Thyroid gland (tissue), 4 donors: ENCODE results near the gene PLEKHN1. TPM values are rescaled to one million over a fixed set of nuclear protein-coding genes. Genes with fewer than 3 reads are reported as not detected.
"Not testable (repeated sequence)": the region's sequence is repeated elsewhere in the genome, so short reads cannot be mapped to it uniquely, and the experiment has no call there.

Source experiments
- DNase-seq, 2 donors: peaks; one replicate each; pipeline ENCODE4 v3.0.0-alpha.2; 2019
- H3K27ac ChIP-seq, 3 donors: fragments of 200-600 bp; sonication (generic); 1 replicate in 2 of 3; 2 replicates in 1 of 3; pipeline ENCODE4 v1.5.1; 2016 to 2019; ENCODE audit warnings: mild to moderate bottlenecking in 1 of 3, moderate library complexity in 1 of 3
- H3K27me3 ChIP-seq: fragments of 200-600 bp; sonication (generic); one replicate; pipeline ENCODE4 v1.5.1; 2019
- H3K36me3 ChIP-seq, 2 donors: fragments of 200-600 bp; sonication (generic); one replicate each; pipeline ENCODE4 v1.5.1; 2016 to 2019
- H3K4me1 ChIP-seq, 2 donors: fragments of 200-600 bp; sonication (generic); one replicate each; pipeline ENCODE4 v1.5.1; 2017 to 2019
- H3K4me3 ChIP-seq, 3 donors: fragments of 200-600 bp; sonication (generic); replicated peaks in 1 of 3; 1 replicate in 2 of 3; 2 replicates in 1 of 3; pipeline ENCODE4 v1.5.1; 2016; ENCODE audit warnings: mild to moderate bottlenecking in 1 of 3
- H3K9me3 ChIP-seq: fragments of 200-600 bp; sonication (generic); one replicate; pipeline ENCODE4 v1.5.1; 2017
- CTCF ChIP-seq, 6 experiments: fragments of 200-600 bp in 3 of 6; fragments of 450-650 bp in 3 of 6; sonication (generic) in 3 of 6; IDR thresholded peaks; one replicate each; pipeline ENCODE4 v1.5.1; 2016 to 2019; ENCODE audit warnings: antibody characterized with exemption in 6 of 6, mild to moderate bottlenecking in 2 of 6, inconsistent platforms in 1 of 6, moderate library complexity in 1 of 6
- POLR2A ChIP-seq, 2 donors: fragments of 450-650 bp; IDR thresholded peaks; one replicate each; pipeline ENCODE4 v1.6.1; 2017; ENCODE audit warnings: antibody characterized with exemption in 2 of 2, mild to moderate bottlenecking in 2 of 2, moderate library complexity in 1 of 2
- WGBS, 2 donors: methylation state at CpG; one replicate each; pipeline ENCODE4 v1.1.5; 2017; 5-methylcytosine and 5-hydroxymethylcytosine counted together
- intact Hi-C: fragments of 100-400 bp; cut with DNase I; formaldehyde crosslinking; loops from one replicate; pipeline ENCODE4 v1.15.1; 2023
- total RNA-seq, 4 donors: library from RNA; depleted of rRNA; stranded (reverse); fragments of >200 nt; gene quantifications; one replicate each; pipeline ENCODE4 v1.2.3, GENCODE V29; 2016

The PLEKHN1 gene
- total RNA-seq, 4 donors from 2014 or later, result 0.25 to 0.27 TPM; not detected in 2

DNA sequence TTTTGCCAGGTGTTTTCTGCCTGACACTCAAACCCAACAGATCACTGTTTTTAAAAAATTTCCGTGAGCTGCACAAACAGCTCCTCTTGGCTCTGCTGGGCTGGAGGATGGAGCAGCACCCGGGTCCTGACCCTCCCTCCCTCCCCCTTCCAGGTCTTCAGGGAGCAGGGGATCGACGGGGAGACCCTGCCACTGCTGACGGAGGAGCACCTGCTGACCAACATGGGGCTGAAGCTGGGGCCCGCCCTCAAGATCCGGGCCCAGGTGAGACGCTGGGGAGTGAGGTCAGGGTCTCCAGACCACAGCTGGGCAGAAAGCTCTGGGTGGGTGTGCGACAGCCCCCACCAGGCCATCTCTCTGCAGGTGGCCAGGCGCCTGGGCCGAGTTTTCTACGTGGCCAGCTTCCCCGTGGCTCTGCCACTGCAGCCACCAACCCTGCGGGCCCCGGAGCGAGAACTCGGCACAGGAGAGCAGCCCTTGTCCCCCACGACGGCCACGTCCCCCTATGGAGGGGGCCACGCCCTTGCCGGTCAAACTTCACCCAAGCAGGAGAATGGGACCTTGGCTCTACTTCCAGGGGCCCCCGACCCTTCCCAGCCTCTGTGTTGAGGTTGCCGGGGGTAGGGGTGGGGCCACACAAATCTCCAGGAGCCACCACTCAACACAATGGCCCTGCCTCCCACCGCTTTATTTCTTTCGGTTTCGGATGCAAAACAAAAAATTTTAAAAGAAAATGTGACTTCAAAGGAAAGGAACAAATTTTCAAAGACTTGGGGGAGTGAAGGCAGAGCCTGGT lies 22.5 kb upstream of the PLEKHN1 start:
- Histone ChIP-seq H3K27me3 (peaks cover 12% of the 10 kb centered on the region), H3K4me1 (peaks cover 13 to 47% of the 10 kb centered on the region in 2 donors), H3K27ac (peak overlapping the region in 1 of 3 donors; percentile 87), H3K4me3 (no peak overlapping the region), H3K9me3 (no peaks in the 10 kb centered on the region), H3K36me3 (peaks cover 7 to 23% of the 10 kb centered on the region in 2 donors)
- TF ChIP-seq CTCF (IDR thresholded peaks at IDR 0.05) (no peak), POLR2A (IDR thresholded peaks at IDR 0.05) (no peak)
- WGBS, 2 donors, result 76 to 78% methylated on average over 21 to 27 of the region's 27 CpGs
- DNase-seq, result no peak
- intact Hi-C loops, result no loop called here

DNA sequence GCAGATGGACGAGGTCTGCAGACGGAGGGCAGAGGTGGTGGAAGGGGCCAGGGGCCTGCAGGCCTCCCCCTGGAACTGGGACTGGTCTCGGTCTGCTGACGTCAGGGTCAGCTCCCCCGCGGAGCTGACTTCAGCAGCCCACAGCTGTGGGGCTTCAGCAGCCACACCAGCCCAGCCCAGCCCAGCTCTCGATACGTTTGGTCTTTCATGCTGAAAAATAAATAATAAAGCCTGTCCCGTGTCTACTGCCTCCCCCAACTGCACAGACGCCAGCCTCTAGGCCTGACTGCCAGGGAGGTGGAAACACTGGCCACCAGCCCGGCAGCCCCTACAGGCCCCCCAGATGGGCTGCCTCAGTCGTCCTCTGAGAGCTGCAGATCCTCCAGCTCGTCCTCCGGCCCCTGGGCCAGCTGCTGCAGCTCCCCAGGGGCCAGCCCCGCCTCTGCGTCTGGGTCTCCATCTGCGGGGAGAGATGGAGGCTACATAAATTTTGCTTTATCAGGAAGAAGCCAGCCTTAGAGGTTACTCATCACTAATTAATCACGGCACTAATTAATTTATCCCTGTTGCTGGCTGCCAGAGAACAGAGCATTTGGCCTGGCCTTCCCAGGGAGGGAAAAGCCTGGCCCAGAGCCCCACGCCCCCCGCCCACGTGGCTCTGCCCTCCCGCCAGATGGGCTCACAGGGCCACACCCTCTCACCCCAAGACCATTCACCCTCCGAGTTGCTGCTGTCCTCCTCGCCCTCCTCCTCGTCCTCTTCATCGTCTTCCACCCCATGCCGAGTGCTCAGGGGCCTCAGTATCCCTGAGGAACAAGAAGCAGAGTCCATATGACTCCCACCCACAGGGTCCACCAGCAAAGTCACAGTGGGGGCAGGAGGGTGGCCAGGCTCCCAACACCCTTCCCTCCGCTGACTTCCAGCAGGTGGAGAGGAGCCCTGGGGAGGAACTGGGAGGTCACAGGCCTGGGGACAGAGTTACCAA lies 21.6 kb upstream of the PLEKHN1 start:
- no peaks in the 10 kb centered on the region for H3K9me3 ChIP-seq
- TF ChIP-seq CTCF (IDR thresholded peaks at IDR 0.05) (no peak), POLR2A (IDR thresholded peaks at IDR 0.05) (no peak)
- 79 to 83% methylated on average over 28 of the region's 28 CpGs for WGBS, 2 donors
- H3K27ac ChIP-seq, result no peak overlapping the region
- intact Hi-C loops, result no loop called here
- H3K27me3 ChIP-seq, result peaks cover 12% of the 10 kb centered on the region
- H3K36me3 ChIP-seq, result peaks cover 8 to 29% of the 10 kb centered on the region in 2 donors
- peaks cover 13 to 40% of the 10 kb centered on the region in 2 donors for H3K4me1 ChIP-seq
- no peak overlapping the region for H3K4me3 ChIP-seq
- DNase-seq, result no peak

- Histone ChIP-seq H3K4me3 (no peak overlapping the region), H3K9me3 (no peaks in the 10 kb centered on the region), H3K36me3 (peaks cover 16 to 38% of the 10 kb centered on the region in 2 donors), H3K4me1 (peaks cover 7 to 29% of the 10 kb centered on the region in 2 donors), H3K27ac (no peak overlapping the region), H3K27me3 (peaks cover 12% of the 10 kb centered on the region)
- no peak for DNase-seq
- intact Hi-C loops, result no loop called here
- TF ChIP-seq CTCF (IDR thresholded peaks at IDR 0.05) (no peak), POLR2A (IDR thresholded peaks at IDR 0.05) (no peak)
- 91 to 95% methylated on average over 20 to 23 of the region's 29 CpGs for WGBS, 2 donors
Observed at GRCh38 chr1:945688-946556, 20.4 kb upstream of the PLEKHN1 start.

- DNase-seq, H3K4me3 ChIP-seq, H3K27ac ChIP-seq, intact Hi-C loops, H3K27me3 ChIP-seq, H3K9me3 ChIP-seq: not testable (repeated sequence)
- WGBS, 2 donors, result 94 to 97% methylated on average over 13 of the region's 13 CpGs
- Histone ChIP-seq H3K4me1 (peaks cover 0 to 20% of the 10 kb centered on the region in 2 donors), H3K36me3 (peaks cover 25 to 45% of the 10 kb centered on the region in 2 donors)
Observed at GRCh38 chr1:946811-947210, 19.5 kb upstream of the PLEKHN1 start.

- TF ChIP-seq POLR2A (IDR thresholded peaks at IDR 0.05) (no peak), CTCF (IDR thresholded peaks at IDR 0.05) (no peak)
- Histone ChIP-seq H3K27ac (no peak overlapping the region), H3K27me3 (no peaks in the 10 kb centered on the region), H3K9me3 (no peaks in the 10 kb centered on the region), H3K4me1 (peaks cover 0 to 8% of the 10 kb centered on the region in 2 donors), H3K36me3 (peaks cover 35 to 57% of the 10 kb centered on the region in 2 donors), H3K4me3 (no peak overlapping the region)
- intact Hi-C loops, result no loop called here
- no peak for DNase-seq
- 88% methylated on average over 6 to 9 of the region's 15 CpGs for WGBS, 2 donors
Observed at GRCh38 chr1:947958-948357, 18.3 kb upstream of the PLEKHN1 start.
